Uterus (tissue), 4 donors: ENCODE results near the gene NRARP. TPM values are rescaled to one million over a fixed set of nuclear protein-coding genes. Genes with fewer than 3 reads are reported as not detected.

Experiments used
- DNase-seq, 2 donors: peaks; one replicate each; pipeline ENCODE4 v3.0.0-alpha.2; 2019 to 2020
- H3K27ac ChIP-seq, 2 donors: fragments of 200-600 bp; sonication (generic); 1 replicate in 1 of 2; 2 replicates in 1 of 2; pipeline ENCODE4 v1.5.1; 2016 to 2018
- H3K27me3 ChIP-seq, 2 donors: fragments of 200-600 bp; sonication (generic); one replicate each; pipeline ENCODE4 v1.5.1; 2018 to 2019; ENCODE audit warnings: control low read depth in 1 of 2
- H3K36me3 ChIP-seq, 2 donors: fragments of 200-600 bp; sonication (generic); one replicate each; pipeline ENCODE4 v1.5.1; 2019; ENCODE audit warnings: control low read depth in 1 of 2
- H3K4me1 ChIP-seq, 2 donors: fragments of 200-600 bp; sonication (generic); one replicate each; pipeline ENCODE4 v1.5.1; 2018 to 2019; ENCODE audit warnings: control low read depth in 1 of 2
- H3K4me3 ChIP-seq, 2 donors: fragments of 200-600 bp; sonication (generic); 1 replicate in 1 of 2; 2 replicates in 1 of 2; pipeline ENCODE4 v1.5.1; 2018 to 2019; ENCODE audit warnings: mild to moderate bottlenecking in 1 of 2
- H3K9me3 ChIP-seq, 2 donors: fragments of 200-600 bp; sonication (generic); one replicate each; pipeline ENCODE4 v1.5.1; 2019; ENCODE audit warnings: control low read depth in 1 of 2
- POLR2A ChIP-seq, 2 donors: fragments of 450-650 bp; IDR thresholded peaks; one replicate each; pipeline ENCODE4 v1.6.1; 2016; ENCODE audit warnings: antibody characterized with exemption in 2 of 2, mild to moderate bottlenecking in 1 of 2, moderate library complexity in 1 of 2
- intact Hi-C: fragments of 100-400 bp; cut with DNase I; formaldehyde crosslinking; loops from one replicate; pipeline ENCODE4 v1.15.1; 2023; ENCODE audit warnings: low total_unique reads
- total RNA-seq, 4 donors: library from RNA; depleted of rRNA in 3 of 4; stranded (reverse); fragments of >200 nt in 3 of 4; gene quantifications; one replicate each; pipeline versions ENCODE4 v1.1.0 to v1.2.4, GENCODE V29; 2014 to 2023
- TF ChIP-seq, protein P1 (sequence below), 4 experiments: fragments of 200-600 bp in 2 of 4; fragments of 450-650 bp in 2 of 4; sonication (generic) in 2 of 4; IDR thresholded peaks; one replicate each; pipeline ENCODE4 v1.5.1; 2016 to 2019; ENCODE audit warnings: antibody characterized with exemption in 4 of 4, mild to moderate bottlenecking in 2 of 4, moderate library complexity in 1 of 4
- donor health status: DM: yes; HTN: yes; CAD: no.

NRARP gene
- total RNA-seq, 4 donors from 2014 or later = 0.29 to 16.5 (median 11.4) TPM

DNA sequence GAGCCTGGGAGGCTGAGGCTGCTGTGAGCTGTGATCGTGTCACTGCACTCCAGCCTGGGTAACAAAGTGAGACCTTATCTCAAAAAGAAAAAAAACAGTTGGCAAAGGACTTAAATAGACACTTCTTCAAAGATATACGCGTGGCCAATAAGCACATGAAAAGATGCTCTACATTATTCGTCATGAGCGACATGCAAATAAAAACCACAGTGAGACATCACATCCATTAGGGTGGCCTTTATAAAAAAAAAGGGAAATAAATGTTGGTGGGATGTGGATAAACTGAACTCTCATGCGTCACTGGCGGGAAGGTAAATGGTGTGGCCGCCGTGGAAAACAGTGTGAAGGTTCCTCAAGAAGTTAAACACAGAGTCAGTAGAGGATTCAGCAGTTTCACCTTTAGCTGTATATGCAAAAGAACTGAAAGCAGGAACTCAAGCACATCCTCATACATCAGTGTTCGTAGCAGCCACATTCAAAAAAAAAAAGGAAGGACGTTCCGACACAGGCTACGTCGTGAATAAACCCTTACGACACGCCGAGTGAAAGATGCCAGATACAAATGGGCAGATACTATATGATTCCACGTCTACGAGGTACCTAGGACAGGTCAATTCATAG lies 24.5 kb upstream of the NRARP start:
- intact Hi-C loops = no loop called here
- Histone ChIP-seq H3K27me3 (no peaks in the 10 kb centered on the region), H3K4me1 (no peaks in the 10 kb centered on the region), H3K4me3 (no peak overlapping the region), H3K36me3 (no peaks in the 10 kb centered on the region), H3K27ac (no peak overlapping the region), H3K9me3 (peaks cover 0 to 3% of the 10 kb centered on the region in 2 donors)
- DNase-seq = no peak
- no peak for TF ChIP-seq POLR2A (IDR thresholded peaks at IDR 0.05)
- TF ChIP-seq, protein P1, sequence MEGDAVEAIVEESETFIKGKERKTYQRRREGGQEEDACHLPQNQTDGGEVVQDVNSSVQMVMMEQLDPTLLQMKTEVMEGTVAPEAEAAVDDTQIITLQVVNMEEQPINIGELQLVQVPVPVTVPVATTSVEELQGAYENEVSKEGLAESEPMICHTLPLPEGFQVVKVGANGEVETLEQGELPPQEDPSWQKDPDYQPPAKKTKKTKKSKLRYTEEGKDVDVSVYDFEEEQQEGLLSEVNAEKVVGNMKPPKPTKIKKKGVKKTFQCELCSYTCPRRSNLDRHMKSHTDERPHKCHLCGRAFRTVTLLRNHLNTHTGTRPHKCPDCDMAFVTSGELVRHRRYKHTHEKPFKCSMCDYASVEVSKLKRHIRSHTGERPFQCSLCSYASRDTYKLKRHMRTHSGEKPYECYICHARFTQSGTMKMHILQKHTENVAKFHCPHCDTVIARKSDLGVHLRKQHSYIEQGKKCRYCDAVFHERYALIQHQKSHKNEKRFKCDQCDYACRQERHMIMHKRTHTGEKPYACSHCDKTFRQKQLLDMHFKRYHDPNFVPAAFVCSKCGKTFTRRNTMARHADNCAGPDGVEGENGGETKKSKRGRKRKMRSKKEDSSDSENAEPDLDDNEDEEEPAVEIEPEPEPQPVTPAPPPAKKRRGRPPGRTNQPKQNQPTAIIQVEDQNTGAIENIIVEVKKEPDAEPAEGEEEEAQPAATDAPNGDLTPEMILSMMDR (IDR thresholded peaks at IDR 0.05) = no peak

DNA sequence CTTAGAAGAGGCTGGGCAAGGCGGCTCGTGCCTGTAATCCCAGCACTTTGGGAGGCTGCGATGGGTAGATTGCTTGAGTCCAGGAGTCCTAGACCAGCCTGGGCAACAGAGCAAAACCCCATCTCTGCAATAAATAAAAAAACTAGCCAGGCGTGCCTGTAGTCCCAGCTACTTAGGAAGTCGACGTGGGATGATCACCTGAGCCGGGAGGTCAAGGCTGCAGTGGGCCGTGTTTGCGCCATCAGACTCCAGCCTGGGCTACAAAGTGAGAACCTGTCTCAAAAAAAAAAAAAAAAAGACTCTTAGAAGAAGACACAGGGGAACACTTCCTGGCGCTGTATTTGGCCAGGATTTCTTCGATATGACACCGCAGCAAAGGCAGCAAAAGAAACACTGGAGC lies 23.7 kb upstream of the NRARP start:
- TF ChIP-seq POLR2A (IDR thresholded peaks at IDR 0.05) = no peak
- TF ChIP-seq, protein P1 (IDR thresholded peaks at IDR 0.05) = no peak
- Histone ChIP-seq H3K27ac (no peak overlapping the region), H3K36me3 (no peaks in the 10 kb centered on the region), H3K27me3 (no peaks in the 10 kb centered on the region), H3K9me3 (peaks cover 0 to 3% of the 10 kb centered on the region in 2 donors), H3K4me1 (no peaks in the 10 kb centered on the region), H3K4me3 (no peak overlapping the region)
- intact Hi-C loops = no loop called here
- DNase-seq = no peak

DNA sequence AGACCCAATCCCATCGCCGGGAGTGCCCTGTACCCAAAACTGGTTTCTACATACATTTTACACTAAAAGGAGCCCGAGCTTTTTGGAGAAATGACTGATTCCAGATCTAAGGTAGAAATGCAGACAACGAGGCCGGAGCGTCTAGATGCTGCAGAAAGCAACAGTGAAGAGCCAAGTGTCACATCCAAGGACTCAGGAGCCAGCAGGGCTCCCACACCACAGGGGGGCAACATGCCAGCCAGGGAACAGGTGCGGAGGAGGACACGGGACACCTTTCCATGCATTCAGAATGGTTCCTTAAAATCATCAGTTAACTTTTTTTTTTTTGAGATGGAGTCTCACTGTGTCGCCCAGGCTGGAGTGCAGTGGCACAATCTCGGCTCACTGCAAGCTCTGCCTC lies 23.1 kb upstream of the NRARP start:
- DNase-seq = no peak
- Histone ChIP-seq H3K36me3 (no peaks in the 10 kb centered on the region), H3K4me3 (no peak overlapping the region), H3K9me3 (peaks cover 0 to 3% of the 10 kb centered on the region in 2 donors), H3K27ac (no peak overlapping the region), H3K27me3 (no peaks in the 10 kb centered on the region), H3K4me1 (no peaks in the 10 kb centered on the region)
- intact Hi-C loops = no loop called here
- TF ChIP-seq, protein P1 (IDR thresholded peaks at IDR 0.05) = no peak
- no peak for TF ChIP-seq POLR2A (IDR thresholded peaks at IDR 0.05)

DNA sequence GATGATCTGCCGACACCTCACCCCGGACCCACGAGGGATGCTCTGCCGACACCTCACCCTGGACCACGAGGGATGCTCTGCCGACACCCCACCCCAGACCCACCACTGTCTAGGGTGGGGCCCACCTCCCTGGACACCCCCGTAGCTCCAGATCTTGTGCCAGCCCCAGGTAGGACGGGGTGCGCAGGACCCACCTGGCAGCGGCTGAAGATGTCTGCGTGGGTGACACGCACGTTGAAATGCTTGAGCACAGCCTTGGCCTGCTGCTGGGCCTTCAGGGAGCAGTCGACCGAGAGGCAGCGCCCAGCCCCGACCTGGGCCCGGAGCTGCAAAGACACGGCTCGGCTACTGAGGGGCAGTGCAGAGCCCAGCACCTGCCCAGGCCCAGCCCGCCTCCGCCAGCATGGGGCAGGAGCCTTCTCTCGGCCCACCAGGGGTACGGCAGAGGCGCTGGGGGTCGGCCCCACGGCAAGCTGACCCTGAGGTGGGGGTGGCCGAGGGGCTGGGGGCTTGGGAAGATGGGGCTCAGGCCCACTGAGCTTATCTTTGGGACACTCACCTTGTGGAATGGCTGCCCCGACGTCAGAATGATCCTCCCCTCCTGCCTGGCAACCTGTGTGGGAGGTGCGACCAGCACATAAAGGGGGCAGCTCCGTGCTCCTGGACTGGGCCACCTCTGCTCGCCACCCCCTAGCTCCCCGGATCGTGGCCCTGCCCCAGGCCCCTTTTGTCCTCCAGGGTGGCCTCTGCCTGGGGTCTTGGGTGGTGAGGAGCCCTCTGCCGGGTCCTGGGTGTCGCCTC lies 21.7 kb upstream of the NRARP start:
- Histone ChIP-seq H3K27me3 (no peaks in the 10 kb centered on the region), H3K9me3 (peaks cover 0 to 3% of the 10 kb centered on the region in 2 donors), H3K36me3 (no peaks in the 10 kb centered on the region), H3K27ac (no peak overlapping the region), H3K4me1 (no peaks in the 10 kb centered on the region), H3K4me3 (no peak overlapping the region)
- no peak for DNase-seq
- intact Hi-C loops = no loop called here
- TF ChIP-seq POLR2A (IDR thresholded peaks at IDR 0.05) = no peak
- TF ChIP-seq, protein P1 (IDR thresholded peaks at IDR 0.05) = no peak

DNA sequence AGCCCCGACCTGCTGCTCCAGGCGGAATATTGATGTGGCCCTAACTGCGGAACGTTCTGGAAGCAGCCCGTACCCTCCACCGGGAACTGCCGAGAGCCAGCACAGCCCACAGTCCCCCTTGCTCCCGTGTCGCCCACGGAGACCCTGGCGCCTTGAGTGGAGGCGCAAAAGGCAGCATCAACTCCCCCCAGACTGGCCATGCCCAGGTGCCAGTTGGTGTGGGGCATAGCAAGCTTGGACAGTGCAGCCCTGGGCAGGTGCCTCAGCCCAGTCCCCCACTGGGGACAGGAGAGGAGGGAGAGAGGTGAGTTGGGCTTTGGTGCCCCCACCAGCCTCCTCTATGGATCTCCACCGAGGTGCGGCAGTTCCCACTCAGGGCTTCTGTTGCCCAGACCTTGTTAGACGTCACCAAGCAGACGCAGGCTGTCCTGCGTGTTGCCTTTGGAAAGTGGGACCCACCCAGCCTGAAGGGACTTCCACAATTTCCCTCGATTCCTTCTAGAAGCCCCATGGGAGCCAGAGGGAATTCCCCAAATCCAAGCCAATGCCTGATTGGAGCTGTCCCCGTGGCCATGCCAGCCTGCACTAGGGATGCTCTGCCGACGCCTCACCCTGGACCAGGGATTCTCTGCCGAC lies 19.8 kb upstream of the NRARP start:
- DNase-seq = no peak
- no peak for TF ChIP-seq POLR2A (IDR thresholded peaks at IDR 0.05)
- TF ChIP-seq, protein P1 (IDR thresholded peaks at IDR 0.05) = no peak
- Histone ChIP-seq H3K4me1 (no peaks in the 10 kb centered on the region), H3K4me3 (no peak overlapping the region), H3K27me3 (peaks cover 0 to 1% of the 10 kb centered on the region in 2 donors), H3K9me3 (no peaks in the 10 kb centered on the region), H3K27ac (no peak overlapping the region), H3K36me3 (no peaks in the 10 kb centered on the region)
- intact Hi-C loops = no loop called here
